ENCODE measurements around the gene SRGAP3. TPM values are rescaled to one million over a fixed set of nuclear protein-coding genes. Genes with fewer than 3 reads are reported as not detected.

SRGAP3 gene
- total RNA-seq, 2 experiments from 2014 or later = 2.8 to 3.2 TPM

- no peaks in the 10 kb centered on the region for H3K4me1 Mint-ChIP-seq (ENCODE audit: low read depth)
- DNase-seq = no peak
- Histone ChIP-seq H3K27ac (ENCODE audit: low read depth in 1 of 2, low read length in 2 of 2) (no peak overlapping the region), H3K36me3 (ENCODE audit: insufficient read depth, low read length) (no peaks in the 10 kb centered on the region), H3K27me3 (ENCODE audit: control insufficient read depth in 1 of 2, insufficient read depth in 2 of 2, low read length in 2 of 2) (no peaks in the 10 kb centered on the region), H3K9me3 (ENCODE audit: control insufficient read depth in 1 of 2, insufficient read depth in 1 of 2, low read length in 2 of 2) (no peaks in the 10 kb centered on the region), H3K4me3 (ENCODE audit: low read length) (no peak overlapping the region), H3K4me1 (ENCODE audit: insufficient read depth, low read length) (no peaks in the 10 kb centered on the region)
- CTCF ChIA-PET = no interaction called here
- H3K9me3 Mint-ChIP-seq = no peaks in the 10 kb centered on the region
- H3K27ac Mint-ChIP-seq = no peak overlapping the region
- no peak overlapping the region for H3K4me3 Mint-ChIP-seq
- POLR2A ChIA-PET = no interaction called here
- ATAC-seq (ENCODE audit: poor library complexity) = no peak
- H3K27me3 Mint-ChIP-seq = peaks cover 10% of the 10 kb centered on the region
- TF ChIP-seq CTCF (IDR thresholded peaks at IDR 0.05) = no peak
- intact Hi-C loops (cut with DNase I, micrococcal nuclease) = no loop called here
- no peaks in the 10 kb centered on the region for H3K36me3 Mint-ChIP-seq (ENCODE audit: low read depth)
These were observed 106.3 kb downstream of the SRGAP3 start for GRCh38 chr3:9143184-9143583.

GRCh38 chr3:9142362-9142761 is 107.1 kb downstream of the SRGAP3 start:
- intact Hi-C loops (cut with DNase I, micrococcal nuclease) = no loop called here
- Histone ChIP-seq H3K27ac (ENCODE audit: low read depth in 1 of 2, low read length in 2 of 2) (no peak overlapping the region), H3K4me3 (ENCODE audit: low read length) (no peak overlapping the region), H3K9me3 (ENCODE audit: control insufficient read depth in 1 of 2, insufficient read depth in 1 of 2, low read length in 2 of 2) (no peaks in the 10 kb centered on the region), H3K36me3 (ENCODE audit: insufficient read depth, low read length) (no peaks in the 10 kb centered on the region), H3K27me3 (ENCODE audit: control insufficient read depth in 1 of 2, insufficient read depth in 2 of 2, low read length in 2 of 2) (peaks cover 0 to 3% of the 10 kb centered on the region in 2 experiments), H3K4me1 (ENCODE audit: insufficient read depth, low read length) (no peaks in the 10 kb centered on the region)
- H3K27ac Mint-ChIP-seq = no peak overlapping the region
- H3K9me3 Mint-ChIP-seq = no peaks in the 10 kb centered on the region
- TF ChIP-seq CTCF (IDR thresholded peaks at IDR 0.05) = no peak
- ATAC-seq (ENCODE audit: poor library complexity) = no peak
- CTCF ChIA-PET = no interaction called here
- DNase-seq = no peak
- no peak overlapping the region for H3K4me3 Mint-ChIP-seq
- no peaks in the 10 kb centered on the region for H3K4me1 Mint-ChIP-seq (ENCODE audit: low read depth)
- no peaks in the 10 kb centered on the region for H3K36me3 Mint-ChIP-seq (ENCODE audit: low read depth)
- POLR2A ChIA-PET = no interaction called here
- peaks cover 19% of the 10 kb centered on the region for H3K27me3 Mint-ChIP-seq

- Histone ChIP-seq H3K27me3 (ENCODE audit: control insufficient read depth in 1 of 2, insufficient read depth in 2 of 2, low read length in 2 of 2) (peaks cover under 1 to 6% of the 10 kb centered on the region in 2 experiments), H3K36me3 (ENCODE audit: insufficient read depth, low read length) (no peaks in the 10 kb centered on the region), H3K27ac (ENCODE audit: low read depth in 1 of 2, low read length in 2 of 2) (no peak overlapping the region), H3K9me3 (ENCODE audit: control insufficient read depth in 1 of 2, insufficient read depth in 1 of 2, low read length in 2 of 2) (no peaks in the 10 kb centered on the region), H3K4me3 (ENCODE audit: low read length) (no peak overlapping the region), H3K4me1 (ENCODE audit: insufficient read depth, low read length) (no peaks in the 10 kb centered on the region)
- Mint-ChIP-seq H3K4me1 (ENCODE audit: low read depth) (no peaks in the 10 kb centered on the region), H3K27ac (no peak overlapping the region), H3K36me3 (ENCODE audit: low read depth) (no peaks in the 10 kb centered on the region), H3K4me3 (no peak overlapping the region), H3K9me3 (no peaks in the 10 kb centered on the region), H3K27me3 (peaks cover 23% of the 10 kb centered on the region)
- DNase-seq (no peak), ATAC-seq (ENCODE audit: poor library complexity) (no peak)
- intact Hi-C loops (cut with DNase I, micrococcal nuclease) = no loop called here
- ChIA-PET POLR2A (no interaction called here), CTCF (no interaction called here)
- no peak for TF ChIP-seq CTCF (IDR thresholded peaks at IDR 0.05)
These were observed 107.5 kb downstream of the SRGAP3 start for GRCh38 chr3:9141928-9142289.
